H1 (cell line): ENCODE data around the gene ICAM5. TPM values are rescaled to one million over a fixed set of nuclear protein-coding genes. Genes with fewer than 3 reads are reported as not detected.

Experiments used
- CBX5 ChIP-seq: fragments of 300-800, 300-1000 bp; sonication (generic); IDR thresholded peaks from 2 replicates; pipeline ENCODE4 v1.7.1; 2016; ENCODE audit warnings: antibody characterized with exemption, low read length, low read depth
- CTBP2 ChIP-seq: IDR thresholded peaks from 2 replicates; pipeline ENCODE4 v1.7.0; 2011; ENCODE audit warnings: borderline replicate concordance, mild to moderate bottlenecking, moderate library complexity, mixed read lengths, low read length; ENCODE audit not compliant: insufficient read depth, insufficient read length
- EGR1 ChIP-seq: IDR thresholded peaks from 2 replicates; pipeline ENCODE4 v1.6.1; 2011; ENCODE audit warnings: low read depth, low read length, borderline replicate concordance
- GTF2F1 ChIP-seq: IDR thresholded peaks from 2 replicates; pipeline ENCODE4 v1.6.1; 2012; ENCODE audit warnings: low read depth, low read length, improper control_type of control experiment, borderline replicate concordance
- KDM1A ChIP-seq: fragments of 200-600, 300-600 bp; sonication (generic); IDR thresholded peaks from 2 replicates; pipeline ENCODE4 v1.7.1; 2016; ENCODE audit warnings: mild to moderate bottlenecking, low read length, borderline replicate concordance
- SP4 ChIP-seq: IDR thresholded peaks from 2 replicates; pipeline ENCODE4 v1.6.1; 2012; ENCODE audit warnings: low read length, inconsistent platforms
- USF2 ChIP-seq: IDR thresholded peaks from 2 replicates; pipeline ENCODE4 v1.6.1; 2011; ENCODE audit warnings: low read length, improper control_type of control experiment
- polyA plus RNA-seq, 7 experiments: library from polyadenylated mRNA; depleted of rRNA in 3 of 7; stranded (reverse) in 5 of 7; unstranded in 2 of 7; fragments of >200 nt in 5 of 7; fragments of 200-250 nt in 2 of 7; gene quantifications; 1 replicate in 5 of 7; 2 replicates in 1 of 7; 4 replicates in 1 of 7; pipeline versions ENCODE4 v1.2.1 to v1.2.3, GENCODE V29; 2011 to 2013; ENCODE audit warnings: missing spikeins in 2 of 7, mixed read lengths in 2 of 7
- total RNA-seq: library from RNA; stranded (reverse); fragmentation: NEBNext Ultra II Directional; extraction: Animal tissue kit (Norgen Biotek cat#: 25700); gene quantifications from 2 replicates; pipeline ENCODE4 v1.2.1, GENCODE V29; 2021

The ICAM5 gene
- total and polyA plus RNA-seq, 2 of the 8 experiments (the other 6 are each of a cell fraction or from before 2014, with no cell fraction given): 3.9 to 4.8 TPM

- TF ChIP-seq CTBP2 (no peak), USF2 (no peak), CBX5 (no peak), SP4 (0 out of 2 replicates have a peak, but pooled peaks have one; percentile 22), EGR1 (no peak), GTF2F1 (no peak), KDM1A (no peak)
These were observed 2.7 kb upstream of the ICAM5 start, which contains the start of gene ICAM4 (continued) for GRCh38 chr19:10286803-10287737.
